Thyroid gland (tissue), 4 donors: ENCODE measurements around the gene ZNF385B.

ENCODE experiments used
- POLR2A ChIP-seq, 2 donors: fragments of 450-650 bp; IDR thresholded peaks; one replicate each; pipeline ENCODE4 v1.6.1; 2017; ENCODE audit warnings: antibody characterized with exemption in 2 of 2, mild to moderate bottlenecking in 2 of 2, moderate library complexity in 1 of 2
- TF ChIP-seq, protein P1 (sequence below), 6 experiments: fragments of 200-600 bp in 3 of 6; fragments of 450-650 bp in 3 of 6; sonication (generic) in 3 of 6; IDR thresholded peaks; one replicate each; pipeline ENCODE4 v1.5.1; 2016 to 2019; ENCODE audit warnings: antibody characterized with exemption in 6 of 6, mild to moderate bottlenecking in 2 of 6, inconsistent platforms in 1 of 6, moderate library complexity in 1 of 6

DNA sequence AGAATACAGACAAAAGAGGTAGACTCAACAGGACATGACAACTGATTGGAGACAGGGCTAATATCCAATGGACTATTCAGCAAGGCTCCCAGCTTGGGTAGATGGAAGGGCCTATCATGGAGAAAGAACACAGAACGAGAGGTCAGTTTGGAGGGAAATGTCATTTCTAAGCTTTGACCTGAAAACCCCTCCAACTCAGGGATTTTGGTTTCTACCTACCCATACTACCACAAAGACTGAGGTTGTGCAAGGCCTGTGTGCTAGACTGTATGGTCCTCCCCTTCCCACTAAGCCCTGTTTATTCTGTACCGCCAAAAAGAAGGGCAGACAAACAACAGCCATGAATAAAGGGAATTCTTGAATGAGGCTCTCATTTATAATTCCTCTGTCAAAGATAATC, 288.9 kb downstream of the ZNF385B start:
- TF ChIP-seq, protein P1, sequence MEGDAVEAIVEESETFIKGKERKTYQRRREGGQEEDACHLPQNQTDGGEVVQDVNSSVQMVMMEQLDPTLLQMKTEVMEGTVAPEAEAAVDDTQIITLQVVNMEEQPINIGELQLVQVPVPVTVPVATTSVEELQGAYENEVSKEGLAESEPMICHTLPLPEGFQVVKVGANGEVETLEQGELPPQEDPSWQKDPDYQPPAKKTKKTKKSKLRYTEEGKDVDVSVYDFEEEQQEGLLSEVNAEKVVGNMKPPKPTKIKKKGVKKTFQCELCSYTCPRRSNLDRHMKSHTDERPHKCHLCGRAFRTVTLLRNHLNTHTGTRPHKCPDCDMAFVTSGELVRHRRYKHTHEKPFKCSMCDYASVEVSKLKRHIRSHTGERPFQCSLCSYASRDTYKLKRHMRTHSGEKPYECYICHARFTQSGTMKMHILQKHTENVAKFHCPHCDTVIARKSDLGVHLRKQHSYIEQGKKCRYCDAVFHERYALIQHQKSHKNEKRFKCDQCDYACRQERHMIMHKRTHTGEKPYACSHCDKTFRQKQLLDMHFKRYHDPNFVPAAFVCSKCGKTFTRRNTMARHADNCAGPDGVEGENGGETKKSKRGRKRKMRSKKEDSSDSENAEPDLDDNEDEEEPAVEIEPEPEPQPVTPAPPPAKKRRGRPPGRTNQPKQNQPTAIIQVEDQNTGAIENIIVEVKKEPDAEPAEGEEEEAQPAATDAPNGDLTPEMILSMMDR (IDR thresholded peaks at IDR 0.05) = no peak
- TF ChIP-seq POLR2A (IDR thresholded peaks at IDR 0.05) = no peak
